HG03378 (cell line): ENCODE measurements around the gene ZNF180.
A peak's percentile ranks its signal among the peaks of the same experiment; 100 is the strongest.
"Not testable (repeated sequence)": the region's sequence is repeated elsewhere in the genome, so short reads cannot be mapped to it uniquely, and the experiment has no call there.

ENCODE experiments used
- ATAC-seq: cut with Tn5 transposase; IDR thresholded peaks from one replicate; pipeline ENCODE4 v1.9.1; 2021; ENCODE audit warnings: mild to moderate bottlenecking, moderate library complexity; ENCODE audit not compliant: unreplicated experiment

Gene ZNF180

DNA sequence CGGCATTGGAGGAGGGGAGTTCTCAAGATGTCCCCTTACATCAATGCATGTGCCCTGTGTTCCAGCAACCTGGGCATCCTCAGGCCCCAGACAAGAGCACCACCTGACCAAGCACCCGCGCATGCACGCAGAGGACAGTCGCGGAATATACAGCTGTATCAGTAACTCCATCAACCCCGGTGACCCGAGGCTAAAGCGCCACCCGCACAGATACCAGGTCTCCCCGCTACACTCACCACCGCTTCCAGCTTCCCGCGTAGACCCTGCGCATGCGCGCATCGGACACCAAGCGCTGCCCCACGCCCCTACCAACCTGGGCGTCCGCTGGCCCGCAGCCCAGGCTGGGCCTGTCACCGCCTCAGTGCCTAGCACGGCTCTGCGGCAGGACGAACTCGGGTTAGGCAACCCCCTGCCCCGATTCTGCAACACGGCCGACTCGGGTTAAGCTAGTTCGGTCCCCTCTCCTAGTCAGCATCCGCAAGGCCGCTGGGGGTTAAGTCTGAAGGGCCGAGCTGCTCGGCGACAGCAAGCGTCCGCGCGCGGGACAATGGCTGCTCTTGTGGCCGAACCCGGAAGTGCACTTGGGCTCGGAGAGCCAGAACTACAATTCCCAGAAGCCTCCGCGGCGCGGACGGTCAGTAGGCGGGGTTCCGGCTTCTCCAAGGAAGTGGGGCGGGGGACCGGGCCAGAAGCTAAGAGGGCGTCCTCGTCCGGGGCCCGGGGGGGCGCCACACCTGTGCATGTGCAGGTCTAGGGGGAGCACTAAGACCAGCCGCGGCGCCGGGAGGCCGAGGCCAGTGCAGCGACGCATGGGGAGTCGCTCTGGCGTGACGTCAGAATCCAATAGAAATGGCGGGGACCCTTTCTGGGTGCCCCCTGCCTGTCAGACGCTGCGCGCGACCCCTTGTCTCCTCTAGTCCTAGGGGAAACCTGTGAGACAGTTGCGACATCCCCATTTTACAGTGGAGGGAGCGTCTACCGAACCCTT is at the start of gene ZNF180:
Gene ZNF180 (minus strand): TSS at position 561 of the 988 bp plus-strand sequence. CDS start 3,188 bp downstream, outside the sequence.
- peak; percentile 85 for ATAC-seq

GRCh38 chr19:44549507-44549906 is 49.2 kb upstream of the ZNF180 start:
- no peak for ATAC-seq

DNA sequence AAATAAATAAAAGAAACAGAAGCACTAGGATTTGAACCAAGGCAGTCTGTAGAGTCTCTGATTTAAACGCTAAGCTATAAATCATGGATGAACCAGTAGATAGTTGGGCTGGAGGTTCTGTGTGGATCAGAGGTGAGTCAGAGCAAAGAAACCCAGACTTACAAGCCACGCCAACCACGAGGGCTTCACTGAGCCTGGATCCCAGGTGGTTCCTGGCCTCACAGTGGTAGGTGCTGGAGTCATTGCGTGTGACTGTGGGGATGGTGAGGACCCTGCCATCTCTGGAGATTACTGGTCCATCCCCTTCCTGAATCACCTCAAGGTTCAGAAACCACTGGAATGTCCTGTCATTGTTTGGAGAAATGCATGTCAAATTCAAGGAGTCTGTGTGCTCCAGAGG is 48.4 kb upstream of the ZNF180 start:
- no peak for ATAC-seq

GRCh38 chr19:44544031-44544430 is 43.7 kb upstream of the ZNF180 start:
- no peak for ATAC-seq

DNA sequence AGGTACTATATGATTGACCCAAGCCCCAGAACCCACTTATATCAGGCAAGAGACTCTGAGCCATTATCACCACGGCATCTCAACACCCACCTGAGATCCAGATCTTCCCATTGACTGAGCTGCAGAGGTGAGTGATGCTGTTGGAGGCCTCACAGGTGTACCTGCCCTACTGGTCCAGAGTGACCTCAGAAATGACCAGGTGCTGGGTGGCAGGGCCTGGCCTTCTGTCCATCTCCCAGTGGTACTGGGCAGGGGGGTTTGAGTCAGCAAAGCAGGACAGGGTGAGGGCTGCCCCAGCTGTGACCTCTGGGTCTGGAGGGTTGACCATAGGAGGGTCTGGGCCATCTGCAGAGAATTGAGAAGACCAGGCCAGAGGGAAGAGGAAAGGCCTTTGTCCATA is 42.3 kb upstream of the ZNF180 start:
- ATAC-seq, result no peak

- no peak for ATAC-seq
Observed at GRCh38 chr19:44540736-44541135, 40.4 kb upstream of the ZNF180 start.

GRCh38 chr19:44539991-44540390 is 39.7 kb upstream of the ZNF180 start:
- ATAC-seq, result no peak

DNA sequence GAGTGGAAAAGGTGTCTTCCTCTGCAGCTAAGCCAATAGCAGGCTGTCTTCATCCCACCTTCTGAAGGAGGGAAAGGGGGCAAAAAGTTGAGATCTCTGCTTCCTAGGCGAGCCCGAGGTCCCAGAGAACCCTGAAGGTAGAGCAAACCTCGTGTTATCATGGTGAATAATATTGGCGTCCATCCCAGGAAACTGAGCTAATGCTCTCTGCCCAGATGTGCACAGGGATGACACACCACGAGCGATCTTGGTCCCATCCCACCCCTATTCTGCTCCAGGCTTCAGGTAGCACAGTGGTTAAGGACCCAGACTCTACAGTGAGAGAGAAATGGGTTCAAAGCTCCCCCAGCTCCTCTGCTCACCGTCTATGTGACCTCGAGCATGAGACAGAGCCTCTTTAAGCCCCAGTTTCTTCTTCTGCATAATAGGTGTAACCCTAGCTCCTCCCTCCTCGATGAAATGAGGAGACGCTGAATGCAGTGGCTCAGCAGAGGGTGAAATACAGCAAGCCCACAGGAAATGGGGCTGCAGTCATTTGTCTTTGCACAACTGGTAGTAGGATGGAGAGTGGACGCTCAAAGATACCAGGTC is 39.0 kb upstream of the ZNF180 start:
- ATAC-seq, result no peak

- not testable (repeated sequence) for ATAC-seq
Observed at GRCh38 chr19:44535361-44535760, 35.0 kb upstream of the ZNF180 start.

DNA sequence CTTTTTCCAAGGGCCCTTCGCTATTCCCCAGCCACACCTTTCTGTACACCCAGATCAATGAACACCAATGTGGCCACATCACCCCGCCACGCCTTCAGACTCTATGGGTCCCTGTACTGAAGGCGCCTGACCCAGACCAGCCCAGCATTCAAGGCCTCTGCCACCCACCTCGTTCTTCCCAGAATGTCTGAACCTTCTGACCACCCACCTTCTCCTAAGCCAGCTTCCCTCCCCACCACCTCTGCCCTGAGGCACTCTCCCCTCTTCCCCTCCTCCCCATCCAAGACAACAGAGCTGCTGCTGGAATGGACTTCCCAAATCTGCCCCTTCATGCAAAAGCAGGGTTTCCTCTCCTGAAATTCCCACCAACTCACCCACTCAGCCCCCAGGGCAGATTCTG is 32.5 kb upstream of the ZNF180 start:
- no peak for ATAC-seq

DNA sequence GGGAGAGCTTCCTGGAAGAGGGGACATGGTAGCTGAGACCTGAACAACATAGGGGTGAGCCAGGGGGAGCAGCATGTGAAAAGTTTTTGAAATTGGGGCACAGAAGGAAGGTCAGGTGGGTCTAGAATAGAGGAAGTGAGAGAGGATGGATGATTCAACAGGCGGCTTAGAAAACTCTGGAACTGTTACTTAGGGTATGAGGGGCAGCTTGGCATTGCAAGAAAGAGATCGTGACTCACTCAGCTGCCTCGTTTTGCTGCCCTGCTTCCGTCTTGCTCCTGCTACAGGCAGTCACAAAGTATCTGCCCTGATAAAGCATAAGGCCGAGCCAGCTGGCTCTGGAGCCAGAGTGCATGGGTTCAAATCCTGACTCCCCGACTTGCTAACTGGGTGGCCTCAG is 30.5 kb upstream of the ZNF180 start:
- no peak for ATAC-seq

DNA sequence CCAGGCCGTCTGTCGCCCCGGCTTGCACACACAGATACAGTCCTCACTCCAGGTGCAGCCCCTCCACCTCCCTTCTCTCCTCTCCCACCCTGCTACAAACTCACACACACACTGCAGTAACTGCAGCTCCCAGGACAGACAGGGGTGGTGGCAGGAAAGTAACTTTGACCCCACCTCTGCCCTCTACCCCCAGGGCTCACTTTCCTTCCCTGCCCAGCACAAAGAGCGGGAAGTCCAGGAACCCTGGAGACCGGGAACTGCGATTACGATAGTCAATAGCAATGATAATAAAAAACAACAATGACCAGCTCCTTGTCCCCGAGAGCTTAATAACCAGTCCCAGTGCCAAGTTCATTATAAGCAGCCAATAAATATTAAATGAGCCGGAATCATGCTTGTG is 29.2 kb upstream of the ZNF180 start, which contains the start of gene CEACAM20:
Gene CEACAM20 (minus strand): TSS at position 140 of the 400 bp plus-strand sequence. CDS start 166 bp downstream, outside the sequence.
- ATAC-seq, result no peak

DNA sequence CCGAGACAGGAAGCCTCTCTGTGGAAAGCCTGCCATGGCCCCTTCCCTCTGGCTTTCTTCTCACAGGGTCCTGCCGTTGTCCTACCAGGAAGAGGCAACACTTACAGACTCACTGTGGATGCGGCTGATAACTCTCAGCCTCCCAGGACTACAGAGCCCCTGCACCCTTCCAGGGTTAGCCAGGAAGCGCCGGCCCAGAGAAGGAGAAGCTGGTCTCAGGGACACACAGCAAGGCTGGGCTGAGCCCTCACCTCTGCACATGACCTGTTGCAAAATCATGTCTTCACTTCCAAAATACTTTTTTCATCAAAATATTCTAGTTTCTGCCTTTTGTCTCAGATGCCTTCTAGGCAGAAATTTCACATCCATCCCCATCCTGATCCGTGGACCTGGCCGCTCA is 27.2 kb upstream of the ZNF180 start:
- no peak for ATAC-seq

GRCh38 chr19:44525721-44526430 is 25.6 kb upstream of the ZNF180 start:
- no peak for ATAC-seq

- ATAC-seq, result no peak
Observed at GRCh38 chr19:44521370-44521769, 21.0 kb upstream of the ZNF180 start.

DNA sequence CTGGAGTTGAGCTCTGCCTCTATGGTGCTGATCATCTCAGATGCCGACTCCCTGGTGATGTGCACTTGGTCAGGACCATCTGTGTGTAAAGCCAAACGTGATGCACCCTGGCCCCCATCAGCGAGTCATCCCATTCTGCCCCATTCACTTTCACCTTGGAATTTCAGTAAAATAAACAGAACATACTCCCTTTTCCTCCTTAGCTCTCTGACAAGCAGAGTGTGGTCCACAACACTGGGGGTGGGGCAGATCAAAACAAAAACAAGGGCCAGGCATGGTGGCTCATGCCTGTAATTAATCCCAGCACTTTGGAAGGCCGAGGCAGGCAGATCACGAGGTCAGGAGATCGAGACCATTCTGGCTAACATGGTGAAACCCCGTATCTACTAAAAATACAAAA is 16.8 kb upstream of the ZNF180 start:
- ATAC-seq, result no peak

DNA sequence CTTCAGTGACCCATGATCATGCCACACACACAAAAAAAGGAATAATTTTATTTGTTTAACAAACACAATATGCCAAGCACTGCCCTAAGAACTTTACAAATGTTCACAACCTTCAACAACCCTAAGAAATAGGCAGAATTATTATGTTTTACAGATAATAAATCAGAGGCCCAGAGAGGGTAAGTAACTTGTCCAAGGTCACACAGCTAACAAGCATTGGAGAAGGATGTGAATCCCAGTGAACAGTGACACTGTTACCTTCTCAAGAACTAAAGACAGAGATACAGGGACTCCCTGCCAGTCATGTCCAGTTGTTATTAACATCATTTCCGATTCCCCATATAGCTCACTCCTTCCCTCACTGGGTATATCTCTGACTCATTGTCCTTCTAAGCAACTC is 15.6 kb upstream of the ZNF180 start:
- ATAC-seq, result no peak

DNA sequence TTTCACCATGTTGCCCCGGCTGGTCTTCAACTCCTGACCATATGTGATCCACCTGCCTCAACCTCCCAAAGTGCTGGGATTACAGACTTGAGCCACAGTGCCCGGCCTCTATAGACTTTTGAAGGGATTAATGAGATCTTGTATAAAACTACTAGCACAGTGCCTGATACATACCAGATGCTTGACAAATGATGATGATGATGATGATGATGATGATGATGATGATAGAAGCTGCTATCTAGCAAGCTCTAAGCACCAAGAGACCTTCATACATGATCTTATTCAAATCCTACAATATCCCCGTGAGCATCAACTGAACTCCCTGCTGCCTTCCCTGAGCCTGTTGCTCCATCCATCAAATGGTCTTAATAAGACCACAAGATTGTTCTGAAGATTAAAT is 14.7 kb upstream of the ZNF180 start:
- ATAC-seq, result no peak

- no peak for ATAC-seq
Observed at GRCh38 chr19:44512326-44513298, 12.3 kb upstream of the ZNF180 start.

DNA sequence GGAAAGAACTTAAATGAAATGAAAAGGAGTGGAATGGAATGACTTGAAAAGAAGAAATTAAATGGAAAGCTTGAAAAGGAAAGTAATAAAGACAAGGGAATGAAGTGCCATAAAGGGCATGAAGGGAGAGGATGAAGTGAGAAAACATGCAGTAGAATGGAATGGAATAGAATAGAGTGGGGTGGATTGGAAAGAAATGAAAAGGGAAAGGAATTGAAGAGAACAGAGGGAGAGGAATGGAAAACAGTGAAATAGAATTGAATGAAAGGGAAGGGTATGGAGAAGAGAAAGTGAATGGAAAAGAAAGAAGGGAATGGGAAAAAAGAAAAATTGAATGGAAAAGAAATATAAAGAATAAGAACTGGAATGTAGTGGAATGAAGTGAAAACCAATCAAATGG is 9.2 kb upstream of the ZNF180 start:
- ATAC-seq, result no peak
